ENCODE results near the gene PARN. TPM values are rescaled to one million over a fixed set of nuclear protein-coding genes. Genes with fewer than 3 reads are reported as not detected.

Gene PARN
- total and polyA plus RNA-seq, 9 of the 15 experiments (the other 6 are each of a cell fraction or from before 2014, with no cell fraction given), result 9.6 to 51.3 (median 40.4) TPM

GRCh38 chr16:14446796-14447195 is 183.3 kb downstream of the PARN start:
- 89% methylated on average over 5 of the region's 5 CpGs for WGBS (ENCODE audit: insufficient coverage, low coverage, missing lambda C conversion rate)
- ChIA-PET POLR2A (interaction anchor here (1.7 kb wide), 1 partner anchor 8 kb away, joined by 3 read pairs; no protein-coding TSS in a partner anchor), CTCF (ENCODE audit: low intra/inter-chr PET ratio) (no interaction called here)
- intact Hi-C loops (cut with micrococcal nuclease), result no loop called here
- Histone ChIP-seq H3K36me3 (ENCODE audit: control insufficient read depth, insufficient read depth, low read length) (peaks cover 9% of the 10 kb centered on the region; the same call in 2 of the 3 replicates), H3K9ac (ENCODE audit: insufficient read depth in 1 of 2, low read depth in 2 of 2, low read length in 2 of 2) (no peak overlapping the region), H3K27ac (ENCODE audit: extremely low read depth, low read depth, low read length) (no peak overlapping the region), H4K20me1 (replicated peaks; ENCODE audit: control insufficient read depth, insufficient read depth, low read length) (no peaks in the 10 kb centered on the region), H3K4me3 (no peak overlapping the region), H3K79me2 (ENCODE audit: control insufficient read depth, insufficient read depth, low read length) (no peaks in the 10 kb centered on the region), H3K27me3 (ENCODE audit: control insufficient read depth in 2 of 2, insufficient read depth in 2 of 2, low read length in 2 of 2) (no peaks in the 10 kb centered on the region), H3K9me1 (ENCODE audit: control insufficient read depth, insufficient read depth, low read length) (no peaks in the 10 kb centered on the region), H3K4me2 (ENCODE audit: insufficient read depth, low read length) (no peak overlapping the region), H2AFZ (ENCODE audit: low read depth, low read length) (no peak overlapping the region), H3K9me3 (replicated peaks; ENCODE audit: control insufficient read depth, insufficient read depth, low read depth, low read length) (no peaks in the 10 kb centered on the region), H3K4me1 (replicated peaks in 1 of 2; ENCODE audit: control insufficient read depth in 2 of 2, insufficient read depth in 2 of 2, low read length in 2 of 2) (no peaks in the 10 kb centered on the region)
- DNase-seq (ENCODE audit: extremely low read depth in 1 of 4, low spot score in 3 of 4), result no peak
- ATAC-seq, result no peak
- TF ChIP-seq POU5F1 (IDR thresholded peaks at IDR 0.05; ENCODE audit: borderline replicate concordance, low read depth, low read length, partially characterized antibody) (no peak), CREB3 (tag; conservative IDR thresholded peaks at IDR 0.05; ENCODE audit: low read depth) (no peak), ATF1 (CRISPR knock-in tag; IDR thresholded peaks at IDR 0.05) (no peak), ATF1 (tag; IDR thresholded peaks at IDR 0.05) (no peak), USF2 (CRISPR knock-in tag; IDR thresholded peaks at IDR 0.05) (no peak), HMGN3 (IDR thresholded peaks at IDR 0.05; ENCODE audit: borderline replicate concordance, extremely low read depth, insufficient read length, low read depth, low read length) (no peak), CBX2 (IDR thresholded peaks at IDR 0.05; ENCODE audit: insufficient read depth, low read length, poor library complexity, severe bottlenecking) (no peak), BCOR (IDR thresholded peaks at IDR 0.05) (no peak), ETV6 (IDR thresholded peaks at IDR 0.05; ENCODE audit: borderline replicate concordance in 1 of 2, low read depth in 2 of 2, low read length in 1 of 2) (no peak), ETV6 (CRISPR knock-in tag; IDR thresholded peaks at IDR 0.05; ENCODE audit: borderline replicate concordance) (no peak), ERF (CRISPR knock-in tag; IDR thresholded peaks at IDR 0.05) (no peak), ZNF324 (CRISPR knock-in tag; IDR thresholded peaks at IDR 0.05) (no peak), PCBP1 (IDR thresholded peaks at IDR 0.05; ENCODE audit: low read depth, low read length, poor library complexity, severe bottlenecking) (no peak), ARID3B (CRISPR knock-in tag; IDR thresholded peaks at IDR 0.05; ENCODE audit: borderline replicate concordance) (no peak), ZNF175 (CRISPR knock-in tag; IDR thresholded peaks at IDR 0.05; ENCODE audit: low read depth) (no peak)
- no TSS peak for BruUV-seq (replicated peaks)
- in situ Hi-C loops (cut with MboI), result no loop called here
- no peak for FAIRE-seq

Measured in K562 (cell line).